NCI-H1092 (cell line): ENCODE measurements around the gene FERD3L.
A peak's percentile ranks its signal among the peaks of the same experiment; 100 is the strongest.
"Not testable (repeated sequence)": the region's sequence is repeated elsewhere in the genome, so short reads cannot be mapped to it uniquely, and the experiment has no call there.

Source experiments
- DNase-seq: peaks from one replicate; lab custom pipeline; 2025; lab: John Stamatoyannopoulos, UW

Gene FERD3L

GRCh38 chr7:19144661-19145433 is at the start of gene FERD3L:
FERD3L (minus strand) TSS chr7:19145421; CDS start chr7:19145362, 59 bp downstream.
- DNase-seq, result no peak

- DNase-seq, result not testable (repeated sequence)
Measured at GRCh38 chr7:19194417-19194816, 49.2 kb upstream of the FERD3L start.

GRCh38 chr7:19181634-19182033 is 36.4 kb upstream of the FERD3L start:
- no peak for DNase-seq

- no peak for DNase-seq
Measured at GRCh38 chr7:19178595-19178994, 33.4 kb upstream of the FERD3L start.

- DNase-seq, result no peak
Measured at GRCh38 chr7:19177269-19177668, 32.0 kb upstream of the FERD3L start.

GRCh38 chr7:19175241-19175640 is 30.0 kb upstream of the FERD3L start:
- no peak for DNase-seq

- no peak for DNase-seq
Measured at GRCh38 chr7:19161671-19162070, 16.4 kb upstream of the FERD3L start.

GRCh38 chr7:19146699-19147098 is 1.5 kb upstream of the FERD3L start:
- no peak for DNase-seq

GRCh38 chr7:19145434-19146115 is 354 bp upstream of the FERD3L start:
- peak; percentile 53 for DNase-seq

GRCh38 chr7:19143881-19144574 is 1.2 kb downstream of the FERD3L start:
- DNase-seq, result no peak

- DNase-seq, result no peak
Measured at GRCh38 chr7:19139706-19140327, 5.4 kb downstream of the FERD3L start.

- no peak for DNase-seq
Measured at GRCh38 chr7:19133886-19134285, 11.3 kb downstream of the FERD3L start.

- no peak for DNase-seq
Measured at GRCh38 chr7:19133390-19133789, 11.8 kb downstream of the FERD3L start.

- DNase-seq, result no peak
Measured at GRCh38 chr7:19128856-19129255, 16.4 kb downstream of the FERD3L start.

- DNase-seq, result peak; percentile 22
Measured at GRCh38 chr7:19121977-19122588, 23.1 kb downstream of the FERD3L start.

GRCh38 chr7:19119870-19120486 is 25.2 kb downstream of the FERD3L start:
- no peak for DNase-seq

- DNase-seq, result no peak
Measured at GRCh38 chr7:19119372-19119771, 25.8 kb downstream of the FERD3L start.

- no peak for DNase-seq
Measured at GRCh38 chr7:19118636-19119371, 26.4 kb downstream of the FERD3L start.

- peak; percentile 19 for DNase-seq
Measured at GRCh38 chr7:19117870-19118608, 27.2 kb downstream of the FERD3L start.
